Nephron (organoid): ENCODE results near the gene FIBCD1.

Source experiments
- H3K27ac Mint-ChIP-seq, 3 experiments: 2 replicates each; pipeline ENCODE4 v1.8.0; 2020; ENCODE audit warnings: mixed read lengths in 3 of 3, mild to moderate bottlenecking in 2 of 3, moderate library complexity in 1 of 3
- H3K27me3 Mint-ChIP-seq: 2 replicates; pipeline ENCODE4 v1.8.0; 2021; ENCODE audit warnings: low read depth, mild to moderate bottlenecking, moderate library complexity, mixed read lengths
- H3K36me3 Mint-ChIP-seq: 2 replicates; pipeline ENCODE4 v1.8.0; 2020; ENCODE audit warnings: low read depth, mixed read lengths
- H3K4me1 Mint-ChIP-seq: 2 replicates; pipeline ENCODE4 v1.8.0; 2020; ENCODE audit warnings: mixed read lengths
- H3K4me3 Mint-ChIP-seq, 3 experiments: 2 replicates each; pipeline ENCODE4 v1.8.0; 2020; ENCODE audit warnings: mild to moderate bottlenecking in 3 of 3, mixed read lengths in 3 of 3, moderate library complexity in 2 of 3
- H3K9me3 Mint-ChIP-seq: 2 replicates; pipeline ENCODE4 v1.8.0; 2020; ENCODE audit warnings: mixed read lengths
- CTCF ChIP-seq, 3 experiments: fragments of 200-600 bp; sonication (generic); IDR thresholded peaks; one replicate each; pipeline ENCODE4 v1.5.0; 2021; ENCODE audit warnings: antibody characterized with exemption in 3 of 3; ENCODE audit not compliant: unreplicated experiment in 3 of 3

The FIBCD1 gene

GRCh38 chr9:130887494-130888144, 51.4 kb downstream of the FIBCD1 start:
- H3K4me3 Mint-ChIP-seq: no peak overlapping the region
- no peaks in the 10 kb centered on the region for H3K4me1 Mint-ChIP-seq
- H3K9me3 Mint-ChIP-seq: no peaks in the 10 kb centered on the region
- H3K27me3 Mint-ChIP-seq: no peaks in the 10 kb centered on the region
- TF ChIP-seq CTCF (IDR thresholded peaks at IDR 0.05; ENCODE audit: unreplicated experiment in 3 of 3): no peak
- H3K27ac Mint-ChIP-seq: peak overlapping the region in 1 of 3 experiments; percentile 55
- peaks cover 53% of the 10 kb centered on the region for H3K36me3 Mint-ChIP-seq

- H3K27ac Mint-ChIP-seq: no peak overlapping the region
- no peaks in the 10 kb centered on the region for H3K27me3 Mint-ChIP-seq
- no peaks in the 10 kb centered on the region for H3K9me3 Mint-ChIP-seq
- TF ChIP-seq CTCF (IDR thresholded peaks at IDR 0.05; ENCODE audit: unreplicated experiment in 3 of 3): no peak
- H3K36me3 Mint-ChIP-seq: peaks cover 50% of the 10 kb centered on the region
- no peaks in the 10 kb centered on the region for H3K4me1 Mint-ChIP-seq
- H3K4me3 Mint-ChIP-seq: no peak overlapping the region
These were observed 52.1 kb downstream of the FIBCD1 start for GRCh38 chr9:130886981-130887380.

- no peak overlapping the region for H3K27ac Mint-ChIP-seq
- H3K4me1 Mint-ChIP-seq: no peaks in the 10 kb centered on the region
- no peaks in the 10 kb centered on the region for H3K9me3 Mint-ChIP-seq
- no peak overlapping the region for H3K4me3 Mint-ChIP-seq
- H3K36me3 Mint-ChIP-seq: peaks cover 55% of the 10 kb centered on the region
- no peaks in the 10 kb centered on the region for H3K27me3 Mint-ChIP-seq
- TF ChIP-seq CTCF (IDR thresholded peaks at IDR 0.05; ENCODE audit: unreplicated experiment in 3 of 3): no peak
These were observed 53.3 kb downstream of the FIBCD1 start for GRCh38 chr9:130885484-130886375.

GRCh38 chr9:130884542-130885483, 54.2 kb downstream of the FIBCD1 start:
- H3K4me3 Mint-ChIP-seq: no peak overlapping the region
- no peaks in the 10 kb centered on the region for H3K27me3 Mint-ChIP-seq
- peaks cover 63% of the 10 kb centered on the region for H3K36me3 Mint-ChIP-seq
- TF ChIP-seq CTCF (IDR thresholded peaks at IDR 0.05; ENCODE audit: unreplicated experiment in 3 of 3): no peak
- H3K27ac Mint-ChIP-seq: no peak overlapping the region
- no peaks in the 10 kb centered on the region for H3K4me1 Mint-ChIP-seq
- H3K9me3 Mint-ChIP-seq: no peaks in the 10 kb centered on the region

- no peak for TF ChIP-seq CTCF (IDR thresholded peaks at IDR 0.05; ENCODE audit: unreplicated experiment in 3 of 3)
- Mint-ChIP-seq H3K36me3 (peaks cover 70% of the 10 kb centered on the region), H3K4me3 (no peak overlapping the region), H3K27ac (no peak overlapping the region), H3K27me3 (no peaks in the 10 kb centered on the region), H3K4me1 (no peaks in the 10 kb centered on the region), H3K9me3 (no peaks in the 10 kb centered on the region)
These were observed 54.9 kb downstream of the FIBCD1 start for GRCh38 chr9:130884111-130884531.
